ENCODE measurements around the gene CATSPER3.

DNA sequence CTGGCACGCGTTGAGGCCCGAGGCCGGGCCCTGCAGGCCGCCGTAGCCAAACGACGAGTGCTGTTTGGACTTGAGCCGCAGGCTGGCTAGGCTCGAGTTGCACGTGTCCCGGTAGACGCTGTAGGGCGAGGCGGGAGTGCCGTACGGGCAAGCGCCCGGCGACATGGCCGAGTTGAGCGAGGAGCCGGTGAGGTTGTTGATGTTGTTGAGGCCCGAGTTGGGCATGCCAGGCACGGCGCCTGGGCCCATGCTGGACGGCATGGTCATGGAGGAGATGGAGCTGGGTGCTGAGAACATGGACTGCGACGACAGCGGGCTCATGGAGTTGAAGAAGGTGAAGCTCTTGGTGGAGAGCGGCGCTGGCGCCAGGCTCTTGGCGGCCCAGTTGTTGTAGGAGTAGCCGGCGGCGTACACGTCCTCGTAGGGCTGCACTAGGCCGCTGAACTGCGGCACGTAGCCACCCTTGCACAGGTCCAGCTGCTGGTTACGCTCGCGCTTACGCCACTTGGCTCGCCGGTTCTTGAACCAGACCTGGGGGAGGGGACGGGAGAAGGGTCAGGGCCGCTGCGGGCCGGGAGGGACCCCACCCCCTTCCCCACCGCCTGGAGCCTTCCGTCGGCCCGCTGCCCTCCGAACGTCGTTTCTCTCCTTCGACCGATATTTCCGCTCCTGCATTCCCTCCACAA is 61.2 kb downstream of the CATSPER3 start:
- TF ChIP-seq, protein P1, sequence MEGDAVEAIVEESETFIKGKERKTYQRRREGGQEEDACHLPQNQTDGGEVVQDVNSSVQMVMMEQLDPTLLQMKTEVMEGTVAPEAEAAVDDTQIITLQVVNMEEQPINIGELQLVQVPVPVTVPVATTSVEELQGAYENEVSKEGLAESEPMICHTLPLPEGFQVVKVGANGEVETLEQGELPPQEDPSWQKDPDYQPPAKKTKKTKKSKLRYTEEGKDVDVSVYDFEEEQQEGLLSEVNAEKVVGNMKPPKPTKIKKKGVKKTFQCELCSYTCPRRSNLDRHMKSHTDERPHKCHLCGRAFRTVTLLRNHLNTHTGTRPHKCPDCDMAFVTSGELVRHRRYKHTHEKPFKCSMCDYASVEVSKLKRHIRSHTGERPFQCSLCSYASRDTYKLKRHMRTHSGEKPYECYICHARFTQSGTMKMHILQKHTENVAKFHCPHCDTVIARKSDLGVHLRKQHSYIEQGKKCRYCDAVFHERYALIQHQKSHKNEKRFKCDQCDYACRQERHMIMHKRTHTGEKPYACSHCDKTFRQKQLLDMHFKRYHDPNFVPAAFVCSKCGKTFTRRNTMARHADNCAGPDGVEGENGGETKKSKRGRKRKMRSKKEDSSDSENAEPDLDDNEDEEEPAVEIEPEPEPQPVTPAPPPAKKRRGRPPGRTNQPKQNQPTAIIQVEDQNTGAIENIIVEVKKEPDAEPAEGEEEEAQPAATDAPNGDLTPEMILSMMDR (IDR thresholded peaks at IDR 0.05): no peak
- TF ChIP-seq ZFX (IDR thresholded peaks at IDR 0.05; ENCODE audit: borderline replicate concordance): no peak

Measured in 22Rv1 (cell line).